G401.6 (cell line): ENCODE results near the gene MICALL2.

Experiments used
- FAIRE-seq: peaks from 2 replicates; lab custom pipeline; 2012; peaks lifted over from hg19 to GRCh38; lab: Jason Lieb, UNC

MICALL2 gene

DNA sequence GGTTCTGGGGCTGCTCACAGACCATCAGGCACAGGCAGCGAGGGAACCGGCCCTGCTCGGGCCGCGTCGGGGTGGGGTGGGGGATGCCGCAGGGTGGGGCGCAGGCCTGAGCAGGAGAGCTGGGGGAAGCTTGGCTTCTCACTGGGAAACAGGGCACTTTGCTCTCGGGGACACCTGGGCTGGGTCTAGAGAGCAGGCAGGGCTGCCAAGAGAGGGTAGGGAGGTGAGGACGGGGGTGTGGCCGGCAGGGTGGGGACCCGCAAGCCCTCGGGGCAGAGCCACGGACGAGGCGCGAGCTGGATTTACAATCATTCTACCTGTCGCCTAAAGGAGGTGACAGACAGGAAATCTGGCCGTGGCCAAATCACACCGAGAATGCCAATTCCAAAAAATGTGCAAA lies 33.9 kb upstream of the MICALL2 start:
- FAIRE-seq: no peak

DNA sequence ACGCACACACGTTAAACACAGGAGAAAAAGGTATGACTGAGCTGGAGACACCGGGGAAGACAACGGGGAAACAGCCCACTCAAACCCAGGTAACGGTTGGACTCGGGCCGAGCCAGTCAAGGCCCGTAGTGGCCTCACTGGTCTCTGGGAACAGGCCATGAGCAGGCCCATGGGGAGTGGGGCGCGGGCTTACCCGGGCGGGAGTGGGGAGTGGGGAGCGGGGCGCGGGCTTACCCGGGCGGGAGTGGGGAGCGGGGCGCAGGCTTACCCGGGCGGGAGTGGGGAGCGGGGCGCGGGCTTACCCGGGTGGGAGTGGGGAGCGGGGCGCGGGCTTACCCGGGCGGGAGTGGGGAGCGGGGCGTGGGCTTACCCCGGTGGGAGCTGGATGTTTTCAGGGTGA lies 33.4 kb upstream of the MICALL2 start:
- FAIRE-seq: no peak

GRCh38 chr7:1492221-1492620 lies 33.0 kb upstream of the MICALL2 start:
- no peak for FAIRE-seq

DNA sequence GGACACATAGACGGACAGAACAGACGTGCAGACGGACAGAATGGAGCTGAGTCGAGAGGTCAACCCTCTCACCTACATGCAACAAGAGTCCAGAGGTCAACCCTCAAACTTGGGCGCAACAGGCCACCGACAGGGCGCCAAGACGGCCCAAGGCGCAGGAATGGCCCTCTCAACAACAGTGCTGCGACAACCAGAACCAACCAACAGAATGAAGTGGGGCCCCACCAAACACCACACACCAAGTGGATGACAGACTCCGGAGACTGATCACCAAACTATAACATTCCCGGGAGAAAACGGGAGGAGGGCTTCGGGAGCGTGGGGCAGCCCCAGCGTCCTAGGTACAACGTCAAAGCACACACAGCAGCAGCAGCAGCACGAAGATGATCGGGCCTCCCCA lies 31.6 kb upstream of the MICALL2 start:
- FAIRE-seq: no peak

- FAIRE-seq: no peak
These were observed 30.1 kb upstream of the MICALL2 start for GRCh38 chr7:1489336-1489735.

GRCh38 chr7:1488016-1488415 lies 28.7 kb upstream of the MICALL2 start:
- FAIRE-seq: no peak

- no peak for FAIRE-seq
These were observed 28.2 kb upstream of the MICALL2 start for GRCh38 chr7:1487466-1487865.

- no peak for FAIRE-seq
These were observed 27.3 kb upstream of the MICALL2 start for GRCh38 chr7:1486571-1486970.

DNA sequence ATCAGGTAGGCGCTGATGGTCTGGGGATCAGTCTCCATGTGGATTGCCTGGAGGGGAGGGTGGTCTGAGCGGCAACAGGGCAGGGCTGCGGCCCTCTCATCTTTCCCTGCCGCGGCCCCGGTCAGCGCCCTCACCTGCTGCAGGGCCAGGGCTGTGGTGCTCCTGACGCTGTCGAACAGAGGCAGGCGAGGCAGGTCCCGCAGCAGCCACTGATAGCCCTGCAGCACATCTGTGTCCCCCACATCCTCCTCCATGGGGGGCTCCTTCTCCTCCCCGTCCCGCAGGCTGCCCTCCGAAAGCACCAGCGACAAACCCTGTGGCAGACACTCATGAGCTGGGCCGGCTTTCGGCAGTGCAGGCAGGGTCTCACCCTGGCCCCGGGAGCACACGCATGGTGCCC lies 25.9 kb upstream of the MICALL2 start:
- FAIRE-seq: no peak

GRCh38 chr7:1484569-1484968 lies 25.3 kb upstream of the MICALL2 start:
- no peak for FAIRE-seq

DNA sequence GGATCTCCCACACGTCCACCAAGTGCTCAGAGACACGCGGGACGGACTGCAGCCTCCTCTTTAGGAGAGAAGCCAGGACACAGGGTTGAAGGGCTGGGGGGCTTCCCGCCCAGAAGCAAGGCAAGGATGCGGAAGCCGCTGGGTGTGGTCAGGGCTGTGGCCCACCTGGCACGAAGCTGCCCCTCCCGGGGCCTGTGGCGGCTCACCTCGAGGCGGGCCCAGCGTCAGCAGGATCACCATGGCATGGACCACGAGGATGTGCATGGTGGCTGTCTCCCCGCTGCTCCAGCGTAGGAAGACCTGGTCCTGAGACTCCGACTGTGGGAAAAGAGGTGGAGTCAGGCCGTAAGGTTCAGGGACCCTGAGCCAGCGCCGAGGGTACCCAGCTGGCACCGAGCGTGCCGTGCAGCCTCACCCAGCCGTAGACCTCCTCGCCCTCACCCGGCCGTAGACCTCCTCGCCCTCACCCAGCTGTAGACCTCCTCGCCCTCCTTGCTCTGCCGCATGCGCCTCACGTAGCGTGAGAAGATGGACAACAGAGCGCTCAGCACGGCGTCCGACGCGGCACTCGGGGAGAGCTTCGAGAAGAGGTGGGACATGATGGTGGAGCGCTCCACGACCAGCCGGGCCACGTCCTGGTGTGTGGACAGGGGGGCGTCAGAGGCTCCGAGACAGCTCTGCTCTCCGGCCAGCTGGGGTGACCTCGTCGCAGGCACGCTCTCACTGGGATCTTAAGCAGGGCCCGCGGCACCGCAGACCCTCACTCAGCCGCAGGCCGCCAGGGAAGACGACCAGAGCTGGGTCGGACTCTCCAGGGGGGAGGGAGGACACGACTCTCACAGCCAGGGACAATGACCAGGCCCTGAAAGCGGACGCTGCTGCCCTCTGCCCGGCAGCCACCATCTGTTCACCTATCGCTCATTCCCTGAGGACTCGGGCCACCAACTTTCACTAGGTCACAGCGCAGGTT lies 24.6 kb upstream of the MICALL2 start:
- no peak for FAIRE-seq

- FAIRE-seq: no peak
These were observed 23.8 kb upstream of the MICALL2 start for GRCh38 chr7:1483079-1483478.

DNA sequence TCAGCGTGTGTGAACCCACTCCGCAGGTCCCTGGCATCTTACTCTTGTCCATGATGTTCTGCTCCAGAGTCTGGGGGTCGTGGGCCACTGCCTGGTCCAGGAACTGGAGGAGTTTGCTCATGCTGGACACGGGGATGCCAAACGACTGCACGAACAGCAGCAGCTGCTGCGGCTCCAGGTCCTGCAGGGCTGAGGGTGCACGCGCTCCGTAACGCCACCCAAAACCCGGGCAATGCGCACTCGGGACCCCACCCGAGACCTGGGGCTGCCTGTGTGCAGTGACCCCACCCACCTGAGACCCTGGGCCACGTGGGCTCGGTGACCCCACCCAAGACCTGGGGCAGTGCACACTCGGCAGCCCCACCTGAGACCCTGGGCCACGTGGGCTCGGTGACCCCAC lies 22.0 kb upstream of the MICALL2 start:
- FAIRE-seq: no peak

DNA sequence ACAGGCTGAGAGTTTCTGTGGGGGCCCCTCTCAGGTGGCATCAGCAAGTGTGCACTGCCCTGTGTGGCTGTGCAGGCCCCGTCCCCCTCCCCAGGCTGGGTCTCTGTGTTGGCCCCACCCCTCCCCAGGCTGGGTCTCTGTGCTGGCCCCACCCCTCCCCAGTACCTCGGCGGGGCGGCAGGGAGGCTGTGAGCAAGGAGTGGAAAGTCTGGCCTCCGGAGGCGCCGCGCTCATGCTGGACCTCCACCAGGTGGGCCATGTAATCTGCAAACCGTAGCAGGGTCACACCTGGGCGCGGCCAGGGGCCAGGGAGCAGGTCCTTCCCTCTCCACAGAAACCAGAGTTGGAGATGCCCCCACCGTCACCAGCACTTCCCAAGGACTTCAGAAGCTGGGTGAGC lies 21.4 kb upstream of the MICALL2 start:
- FAIRE-seq: no peak

- FAIRE-seq: no peak
These were observed 20.0 kb upstream of the MICALL2 start for GRCh38 chr7:1479287-1479686.

- FAIRE-seq: no peak
These were observed 19.2 kb upstream of the MICALL2 start for GRCh38 chr7:1478480-1478879.

DNA sequence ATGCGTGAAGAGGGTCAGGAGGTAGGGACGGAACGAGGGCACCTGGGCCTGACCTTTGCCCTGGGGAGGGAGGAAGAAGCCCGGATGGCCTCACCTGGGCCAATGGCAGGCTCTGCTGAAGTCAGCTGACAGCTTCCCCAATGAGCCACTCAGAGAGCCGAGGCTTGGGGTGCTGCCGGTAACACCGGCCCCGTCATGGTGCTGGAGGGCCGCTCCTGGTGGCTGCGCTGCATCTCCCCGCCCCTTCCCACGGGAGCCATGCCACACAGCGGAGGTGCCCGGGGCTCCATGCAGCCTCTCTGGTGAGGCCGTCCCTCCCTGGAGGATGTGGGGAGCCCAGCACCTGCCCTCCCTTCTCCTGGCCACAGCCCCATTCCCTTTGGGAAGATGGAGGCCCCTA lies 17.6 kb upstream of the MICALL2 start:
- FAIRE-seq: no peak

GRCh38 chr7:1475991-1476390 lies 16.7 kb upstream of the MICALL2 start:
- FAIRE-seq: no peak

DNA sequence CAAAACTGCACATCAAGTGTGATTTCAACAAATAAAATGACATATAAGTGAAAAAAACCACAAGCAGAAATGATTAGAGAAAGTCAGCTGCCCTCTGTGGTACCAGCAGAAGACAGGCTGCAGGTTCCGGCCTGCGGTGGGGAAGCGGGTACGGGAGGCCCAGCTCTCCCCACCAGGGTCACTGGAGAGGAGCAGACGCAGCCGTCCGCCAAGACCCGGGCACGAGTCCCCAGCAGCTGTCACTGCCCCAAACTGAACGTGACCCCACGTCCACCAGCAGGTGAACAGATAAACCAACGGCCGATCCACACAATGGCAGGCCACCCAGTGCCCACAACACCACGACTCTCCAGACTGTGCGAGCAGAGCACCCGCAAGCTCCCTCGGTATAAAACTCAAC lies 16.1 kb upstream of the MICALL2 start:
- FAIRE-seq: no peak

GRCh38 chr7:1474736-1475135 lies 15.5 kb upstream of the MICALL2 start:
- FAIRE-seq: no peak

GRCh38 chr7:1473864-1474512 lies 14.7 kb upstream of the MICALL2 start:
- FAIRE-seq: peak; percentile 74

- FAIRE-seq: no peak
These were observed 11.6 kb upstream of the MICALL2 start for GRCh38 chr7:1470901-1471300.

DNA sequence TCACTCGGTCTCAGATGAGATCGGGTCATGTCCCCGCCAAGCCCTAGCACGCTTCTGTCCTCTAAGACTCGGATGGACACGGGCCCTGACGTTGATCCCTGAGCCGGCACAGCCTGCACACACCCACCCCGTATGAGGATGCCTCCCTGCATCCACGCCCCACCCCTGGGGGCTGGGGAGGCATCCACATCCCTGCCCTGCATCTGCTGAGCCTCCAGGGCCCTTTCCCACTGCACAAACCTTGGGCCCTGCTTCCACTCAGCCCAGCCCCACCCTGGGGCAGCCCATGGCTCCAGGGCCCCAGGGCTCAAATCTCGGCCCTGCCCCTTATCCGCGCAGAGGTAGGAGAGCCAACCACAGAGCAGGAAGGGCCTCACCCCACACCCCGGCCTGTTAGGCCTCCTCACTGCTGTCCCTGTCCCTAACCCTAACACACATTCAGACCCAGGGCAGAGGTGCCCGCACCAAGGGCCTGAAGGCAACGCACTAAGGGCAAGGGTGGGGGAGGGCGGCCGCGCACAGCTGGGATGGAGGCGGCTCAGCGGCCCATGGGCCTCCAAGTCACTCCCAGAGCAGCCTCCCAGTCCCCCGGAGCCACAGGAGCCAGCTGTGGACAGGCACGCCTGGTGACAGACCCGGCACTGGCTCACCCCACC lies 9.5 kb upstream of the MICALL2 start:
- FAIRE-seq: no peak
